Thoracic aorta (tissue), 2 donors: ENCODE measurements around the gene PRKCA. TPM values are rescaled to one million over a fixed set of nuclear protein-coding genes. Genes with fewer than 3 reads are reported as not detected.

ENCODE experiments used
- ATAC-seq: fragments of 150-250 bp; one replicate; pipeline ENCODE4 v1.8.0; 2017; ENCODE audit warnings: low read depth; ENCODE audit not compliant: insufficient number of reproducible peaks, low FRiP score
- DNase-seq: peaks from one replicate; pipeline ENCODE4 v3.0.0-alpha.2; 2020; ENCODE audit warnings: low spot score
- H3K27ac ChIP-seq, 2 donors: fragments of 200-600 bp; sonication (generic); 1 replicate in 1 of 2; 2 replicates in 1 of 2; pipeline ENCODE4 v1.5.1; 2016; ENCODE audit warnings: mild to moderate bottlenecking in 2 of 2, moderate library complexity in 2 of 2
- H3K27me3 ChIP-seq: fragments of 200-600 bp; sonication (generic); replicated peaks from 2 replicates; pipeline ENCODE4 v1.6.0; 2016; ENCODE audit warnings: mild to moderate bottlenecking; ENCODE audit not compliant: insufficient read depth
- H3K36me3 ChIP-seq: fragments of 200-600 bp; sonication (generic); one replicate; pipeline ENCODE4 v1.5.1; 2016
- H3K4me1 ChIP-seq, 2 donors: fragments of 200-600 bp; sonication (generic); 1 replicate in 1 of 2; 2 replicates in 1 of 2; pipeline versions ENCODE4 v1.5.1 to v1.6.0; 2016; ENCODE audit warnings: low read depth in 2 of 2, mild to moderate bottlenecking in 1 of 2; ENCODE audit not compliant: control insufficient read depth in 1 of 2
- H3K4me3 ChIP-seq: fragments of 200-600 bp; sonication (generic); 2 replicates; pipeline ENCODE4 v1.5.1; 2016; ENCODE audit warnings: mild to moderate bottlenecking
- H3K9me3 ChIP-seq: fragments of 200-600 bp; sonication (generic); 2 replicates; pipeline ENCODE4 v1.5.1; 2016
- total RNA-seq, 2 donors: library from RNA; depleted of rRNA; stranded (reverse); fragments of >200 nt; gene quantifications; one replicate each; pipeline versions ENCODE4 v1.1.0 to v1.2.3, GENCODE V29; 2016
- TF ChIP-seq, protein P1 (sequence below): fragments of 200-600 bp; sonication (generic); IDR thresholded peaks from one replicate; pipeline ENCODE4 v1.5.1; 2019; ENCODE audit warnings: antibody characterized with exemption

PRKCA gene
- total RNA-seq, 2 donors from 2014 or later = 9.1 to 11.6 TPM

DNA sequence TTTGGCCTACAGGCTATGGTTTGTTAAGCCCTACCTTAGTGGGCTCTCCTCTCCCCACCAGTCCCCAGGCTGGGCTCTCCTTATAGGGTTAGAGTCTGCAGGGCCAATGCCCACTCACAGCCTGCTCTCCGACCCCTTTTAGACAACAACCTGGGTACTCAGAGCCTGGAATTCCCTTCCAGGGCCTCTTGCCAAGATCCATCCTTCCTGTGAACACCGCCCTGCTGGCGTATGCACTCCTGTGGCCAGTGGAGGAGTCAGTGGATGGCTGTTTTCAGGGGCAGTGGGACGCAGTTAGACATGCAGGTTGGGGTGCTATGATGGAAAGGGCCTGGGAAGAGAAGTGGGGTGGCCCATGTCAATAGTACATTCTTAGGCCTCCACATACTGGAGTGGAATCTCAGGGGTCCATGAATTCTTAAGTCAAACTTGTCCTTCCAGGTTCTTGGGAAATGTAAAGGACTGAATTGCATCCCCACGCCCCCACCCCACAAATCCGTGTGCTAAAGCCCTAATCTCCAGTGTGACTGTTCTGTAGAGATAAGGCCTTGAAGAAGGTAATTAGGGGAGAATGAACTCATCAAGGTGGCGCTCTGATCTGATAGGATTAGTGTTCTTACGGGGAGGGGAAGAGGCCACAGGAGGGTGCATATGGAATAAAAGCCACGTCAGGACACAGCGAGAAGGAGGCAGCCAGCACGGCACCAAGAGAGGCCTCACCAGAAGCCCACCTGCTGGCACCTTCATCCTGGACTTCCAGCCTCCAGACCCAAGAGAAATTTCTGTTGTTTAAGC lies 450.9 kb downstream of the PRKCA start:
- Histone ChIP-seq H3K4me1 (no peaks in the 10 kb centered on the region), H3K9me3 (no peaks in the 10 kb centered on the region), H3K27ac (no peak overlapping the region), H3K4me3 (no peak overlapping the region), H3K36me3 (no peaks in the 10 kb centered on the region), H3K27me3 (no peaks in the 10 kb centered on the region)
- TF ChIP-seq, protein P1, sequence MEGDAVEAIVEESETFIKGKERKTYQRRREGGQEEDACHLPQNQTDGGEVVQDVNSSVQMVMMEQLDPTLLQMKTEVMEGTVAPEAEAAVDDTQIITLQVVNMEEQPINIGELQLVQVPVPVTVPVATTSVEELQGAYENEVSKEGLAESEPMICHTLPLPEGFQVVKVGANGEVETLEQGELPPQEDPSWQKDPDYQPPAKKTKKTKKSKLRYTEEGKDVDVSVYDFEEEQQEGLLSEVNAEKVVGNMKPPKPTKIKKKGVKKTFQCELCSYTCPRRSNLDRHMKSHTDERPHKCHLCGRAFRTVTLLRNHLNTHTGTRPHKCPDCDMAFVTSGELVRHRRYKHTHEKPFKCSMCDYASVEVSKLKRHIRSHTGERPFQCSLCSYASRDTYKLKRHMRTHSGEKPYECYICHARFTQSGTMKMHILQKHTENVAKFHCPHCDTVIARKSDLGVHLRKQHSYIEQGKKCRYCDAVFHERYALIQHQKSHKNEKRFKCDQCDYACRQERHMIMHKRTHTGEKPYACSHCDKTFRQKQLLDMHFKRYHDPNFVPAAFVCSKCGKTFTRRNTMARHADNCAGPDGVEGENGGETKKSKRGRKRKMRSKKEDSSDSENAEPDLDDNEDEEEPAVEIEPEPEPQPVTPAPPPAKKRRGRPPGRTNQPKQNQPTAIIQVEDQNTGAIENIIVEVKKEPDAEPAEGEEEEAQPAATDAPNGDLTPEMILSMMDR = no peak
- ATAC-seq (no peak), DNase-seq (no peak)

DNA sequence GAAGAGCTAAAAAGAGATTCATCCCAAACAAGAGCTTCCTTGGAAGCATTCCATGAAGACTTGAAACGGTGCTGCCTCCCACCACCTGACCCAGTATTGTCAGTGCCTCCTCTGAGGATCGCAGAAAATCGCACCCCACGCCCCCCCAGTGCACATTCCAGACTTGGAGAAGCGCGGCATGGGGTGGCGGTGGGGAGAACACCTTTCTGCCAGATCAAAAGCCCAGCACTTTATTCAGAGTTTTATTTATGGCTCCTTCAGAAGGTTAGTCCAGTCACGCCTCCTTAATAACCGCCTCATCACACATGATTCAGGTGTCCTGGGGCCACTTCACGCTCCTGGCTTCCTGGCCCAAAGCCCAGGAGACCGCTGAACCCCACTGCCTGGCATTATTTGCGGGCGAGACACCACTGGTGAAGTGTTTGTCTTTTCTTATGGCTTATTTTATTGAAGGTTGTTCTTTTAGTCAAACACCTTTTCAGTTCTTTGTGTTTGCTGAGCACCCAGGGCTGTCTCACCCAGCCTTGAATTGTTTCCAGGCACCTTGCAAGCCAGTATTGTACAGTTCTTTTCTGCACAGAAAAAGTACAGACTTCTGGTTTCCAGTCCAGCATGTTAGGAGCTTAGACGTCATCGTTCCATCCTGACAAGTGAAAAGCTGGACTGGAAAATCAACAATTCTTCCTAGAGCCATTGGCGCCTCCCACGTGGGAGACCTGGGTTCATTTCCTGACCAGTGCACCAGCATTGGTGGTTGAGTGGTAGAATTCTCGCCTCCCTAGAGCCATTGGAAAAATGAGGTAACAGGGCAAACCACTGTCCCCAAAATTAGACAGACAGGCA lies 452.9 kb downstream of the PRKCA start:
- H3K27me3 ChIP-seq = no peaks in the 10 kb centered on the region
- no peak overlapping the region for H3K4me3 ChIP-seq
- no peak for DNase-seq
- H3K36me3 ChIP-seq = no peaks in the 10 kb centered on the region
- no peaks in the 10 kb centered on the region for H3K9me3 ChIP-seq
- no peaks in the 10 kb centered on the region for H3K4me1 ChIP-seq
- TF ChIP-seq, protein P1 = no peak
- no peak overlapping the region for H3K27ac ChIP-seq
- no peak for ATAC-seq

DNA sequence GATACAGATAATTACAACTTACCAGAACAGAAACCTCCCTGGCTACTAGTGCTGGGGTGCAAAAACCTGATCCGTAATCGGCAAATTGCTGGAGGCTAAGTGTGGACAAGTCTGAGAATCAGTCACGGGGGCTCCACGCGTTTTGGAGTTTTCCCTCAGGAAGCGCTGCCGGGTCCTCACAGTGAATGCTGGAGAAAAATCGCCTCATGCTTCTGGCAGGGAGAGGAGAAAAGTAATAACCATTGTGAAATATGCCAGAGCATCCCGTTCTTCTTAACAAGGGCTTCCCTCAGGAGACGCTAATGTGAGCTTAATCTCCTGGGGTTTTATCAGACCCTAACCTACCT lies 453.5 kb downstream of the PRKCA start:
- no peaks in the 10 kb centered on the region for H3K4me1 ChIP-seq
- no peak overlapping the region for H3K4me3 ChIP-seq
- DNase-seq (no peak), ATAC-seq (no peak)
- H3K27ac ChIP-seq = no peak overlapping the region
- TF ChIP-seq, protein P1 = no peak
- no peaks in the 10 kb centered on the region for H3K27me3 ChIP-seq
- no peaks in the 10 kb centered on the region for H3K9me3 ChIP-seq
- no peaks in the 10 kb centered on the region for H3K36me3 ChIP-seq

DNA sequence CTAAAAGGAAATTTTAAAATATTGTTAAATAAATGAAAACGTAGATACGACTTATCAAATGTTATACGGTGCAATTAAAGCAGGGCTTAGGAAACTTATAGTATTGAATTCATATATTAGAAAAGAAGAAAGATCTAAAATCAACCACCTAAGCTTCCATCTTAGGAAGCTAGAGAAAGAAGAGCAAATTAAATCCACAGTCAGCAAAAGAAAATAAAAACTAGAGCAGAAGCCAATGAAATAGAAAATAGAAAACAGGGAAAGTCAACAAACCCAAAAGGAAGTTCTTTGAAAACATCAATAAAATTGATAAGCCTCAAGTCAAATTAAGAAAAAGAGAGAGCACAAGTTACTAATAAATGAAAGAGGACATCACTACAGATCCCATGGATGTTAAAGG lies 457.9 kb downstream of the PRKCA start:
- H3K4me1 ChIP-seq = no peaks in the 10 kb centered on the region
- no peaks in the 10 kb centered on the region for H3K27me3 ChIP-seq
- TF ChIP-seq, protein P1 = no peak
- ATAC-seq (no peak), DNase-seq (no peak)
- H3K9me3 ChIP-seq = no peaks in the 10 kb centered on the region
- H3K36me3 ChIP-seq = no peaks in the 10 kb centered on the region
- H3K4me3 ChIP-seq = no peak overlapping the region
- H3K27ac ChIP-seq = no peak overlapping the region

DNA sequence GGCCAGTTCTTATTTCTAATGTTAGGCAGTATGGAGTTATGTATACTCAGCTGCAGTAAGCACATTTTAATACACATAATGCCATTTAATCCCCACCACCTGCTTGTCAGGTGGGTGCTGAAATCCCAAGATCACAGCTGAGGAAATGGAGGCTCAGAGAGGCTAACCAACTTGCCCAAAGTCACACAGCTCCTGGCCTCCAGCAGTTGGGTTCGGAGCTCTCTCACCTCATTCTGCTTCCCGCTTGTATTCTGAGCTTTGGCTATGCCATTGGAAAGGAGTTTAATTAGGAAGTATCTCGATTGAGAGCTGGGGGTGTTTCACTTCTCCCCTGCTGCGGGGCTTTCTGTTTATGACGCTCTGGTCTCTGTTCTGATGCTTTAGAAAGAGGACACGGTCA lies 459.9 kb downstream of the PRKCA start:
- no peak overlapping the region for H3K4me3 ChIP-seq
- no peaks in the 10 kb centered on the region for H3K27me3 ChIP-seq
- no peak for DNase-seq
- no peak overlapping the region for H3K27ac ChIP-seq
- ATAC-seq = no peak
- TF ChIP-seq, protein P1 = no peak
- no peaks in the 10 kb centered on the region for H3K9me3 ChIP-seq
- no peaks in the 10 kb centered on the region for H3K36me3 ChIP-seq
- H3K4me1 ChIP-seq = no peaks in the 10 kb centered on the region
